ENCODE results near the gene TP53INP2. TPM values are rescaled to one million over a fixed set of nuclear protein-coding genes. Genes with fewer than 3 reads are reported as not detected.

Gene TP53INP2
- total and polyA plus RNA-seq, 2 of the 13 experiments (the other 11 are each of a cell fraction or from before 2014, with no cell fraction given) = 5.2 to 18.8 TPM

DNA sequence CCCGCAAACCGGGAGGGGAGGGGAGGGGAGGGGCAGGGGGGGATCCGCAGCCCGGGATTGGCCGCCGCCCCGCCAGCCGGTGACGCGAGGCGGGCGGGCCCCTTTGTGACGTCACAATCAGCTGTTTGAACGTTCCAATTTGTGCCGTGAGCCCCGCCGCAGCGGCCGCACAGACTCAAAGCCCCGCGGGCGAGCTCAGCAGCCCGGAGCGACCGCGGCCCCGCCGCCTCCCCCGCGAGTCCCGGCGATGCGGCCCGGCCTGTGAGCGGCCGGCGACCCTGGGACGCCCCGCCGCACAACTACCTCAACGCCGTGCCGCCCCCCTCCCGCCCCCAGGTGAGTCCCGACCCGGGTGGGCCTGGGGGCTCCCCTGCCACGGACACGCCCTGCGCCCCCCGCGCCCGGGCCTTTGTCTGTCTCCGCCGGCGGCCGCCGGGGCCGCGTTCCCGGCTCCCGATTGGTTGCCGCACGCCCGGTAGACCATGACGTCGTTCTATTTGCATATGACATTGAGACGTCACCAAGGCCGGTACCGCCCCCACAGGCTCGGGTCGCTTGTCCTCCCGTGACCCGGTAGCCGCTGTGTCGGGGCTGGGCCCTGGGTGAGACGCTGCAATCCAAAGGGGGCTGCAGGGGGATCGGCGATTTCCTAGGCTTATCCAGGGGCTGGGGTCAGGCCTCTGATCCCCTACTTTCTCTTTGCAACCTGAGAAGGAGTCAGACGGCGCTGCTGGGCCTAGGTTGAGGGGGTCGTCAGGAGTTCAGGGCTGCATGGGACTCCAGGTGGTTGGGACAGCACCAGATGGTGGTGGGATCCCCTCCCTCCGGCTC is at the start of gene TP53INP2 (continued):
- TF ChIP-seq, protein P1, sequence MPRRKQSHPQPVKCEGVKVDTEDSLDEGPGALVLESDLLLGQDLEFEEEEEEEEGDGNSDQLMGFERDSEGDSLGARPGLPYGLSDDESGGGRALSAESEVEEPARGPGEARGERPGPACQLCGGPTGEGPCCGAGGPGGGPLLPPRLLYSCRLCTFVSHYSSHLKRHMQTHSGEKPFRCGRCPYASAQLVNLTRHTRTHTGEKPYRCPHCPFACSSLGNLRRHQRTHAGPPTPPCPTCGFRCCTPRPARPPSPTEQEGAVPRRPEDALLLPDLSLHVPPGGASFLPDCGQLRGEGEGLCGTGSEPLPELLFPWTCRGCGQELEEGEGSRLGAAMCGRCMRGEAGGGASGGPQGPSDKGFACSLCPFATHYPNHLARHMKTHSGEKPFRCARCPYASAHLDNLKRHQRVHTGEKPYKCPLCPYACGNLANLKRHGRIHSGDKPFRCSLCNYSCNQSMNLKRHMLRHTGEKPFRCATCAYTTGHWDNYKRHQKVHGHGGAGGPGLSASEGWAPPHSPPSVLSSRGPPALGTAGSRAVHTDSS (CRISPR knock-in tag; conservative IDR thresholded peaks at IDR 0.05) = no peak
- TF ChIP-seq ZNF510 (CRISPR knock-in tag; IDR thresholded peaks at IDR 0.05; ENCODE audit: low read depth) (no peak), ZNF773 (CRISPR knock-in tag; IDR thresholded peaks at IDR 0.05; ENCODE audit: borderline replicate concordance) (peak; percentile 89; the same call in 1 of the 2 replicates), RBFOX2 (IDR thresholded peaks at IDR 0.05; ENCODE audit: low read depth, low read length) (peak; percentile 96), CHD4 (IDR thresholded peaks at IDR 0.05; ENCODE audit: borderline replicate concordance, low read length) (peak; percentile 29; the same call in 1 of the 2 replicates), HHEX (CRISPR knock-in tag; IDR thresholded peaks at IDR 0.05) (no peak), FOXK1 (CRISPR knock-in tag; IDR thresholded peaks at IDR 0.05; ENCODE audit: borderline replicate concordance, low read depth) (no peak; the same call in 1 of the 2 replicates), SRSF1 (optimal IDR thresholded peaks at IDR 0.05; ENCODE audit: low read depth, low read length) (peak; percentile 87), ZNF790 (CRISPR knock-in tag; IDR thresholded peaks at IDR 0.05; ENCODE audit: borderline replicate concordance) (0 out of 2 replicates have a peak, but pooled peaks have one; percentile 78), ZNF616 (CRISPR knock-in tag; IDR thresholded peaks at IDR 0.05; ENCODE audit: low read depth) (0 out of 2 replicates have a peak, but pooled peaks have one; percentile 21), DR1 (CRISPR knock-in tag; IDR thresholded peaks at IDR 0.05) (no peak), ZC3H13 (CRISPR knock-in tag; IDR thresholded peaks at IDR 0.05) (no peak), ZNF780A (CRISPR knock-in tag; IDR thresholded peaks at IDR 0.05) (no peak), ZNF674 (CRISPR knock-in tag; IDR thresholded peaks at IDR 0.05; ENCODE audit: low read depth) (peak; percentile 82; the same call in 1 of the 2 replicates), NFE2L1 (CRISPR knock-in tag; IDR thresholded peaks at IDR 0.05; ENCODE audit: borderline replicate concordance) (no peak; the same call in 1 of the 2 replicates), RXRB (CRISPR knock-in tag; IDR thresholded peaks at IDR 0.05; ENCODE audit: borderline replicate concordance) (peak; percentile 99), MED8 (CRISPR knock-in tag; IDR thresholded peaks at IDR 0.05; ENCODE audit: insufficient replicate concordance) (no peak), CBX2 (IDR thresholded peaks at IDR 0.05; ENCODE audit: low read depth, low read length) (no peak), CBX2 (CRISPR knock-in tag; IDR thresholded peaks at IDR 0.05; ENCODE audit: low read depth) (no peak)
- TF ChIP-seq, protein P2, sequence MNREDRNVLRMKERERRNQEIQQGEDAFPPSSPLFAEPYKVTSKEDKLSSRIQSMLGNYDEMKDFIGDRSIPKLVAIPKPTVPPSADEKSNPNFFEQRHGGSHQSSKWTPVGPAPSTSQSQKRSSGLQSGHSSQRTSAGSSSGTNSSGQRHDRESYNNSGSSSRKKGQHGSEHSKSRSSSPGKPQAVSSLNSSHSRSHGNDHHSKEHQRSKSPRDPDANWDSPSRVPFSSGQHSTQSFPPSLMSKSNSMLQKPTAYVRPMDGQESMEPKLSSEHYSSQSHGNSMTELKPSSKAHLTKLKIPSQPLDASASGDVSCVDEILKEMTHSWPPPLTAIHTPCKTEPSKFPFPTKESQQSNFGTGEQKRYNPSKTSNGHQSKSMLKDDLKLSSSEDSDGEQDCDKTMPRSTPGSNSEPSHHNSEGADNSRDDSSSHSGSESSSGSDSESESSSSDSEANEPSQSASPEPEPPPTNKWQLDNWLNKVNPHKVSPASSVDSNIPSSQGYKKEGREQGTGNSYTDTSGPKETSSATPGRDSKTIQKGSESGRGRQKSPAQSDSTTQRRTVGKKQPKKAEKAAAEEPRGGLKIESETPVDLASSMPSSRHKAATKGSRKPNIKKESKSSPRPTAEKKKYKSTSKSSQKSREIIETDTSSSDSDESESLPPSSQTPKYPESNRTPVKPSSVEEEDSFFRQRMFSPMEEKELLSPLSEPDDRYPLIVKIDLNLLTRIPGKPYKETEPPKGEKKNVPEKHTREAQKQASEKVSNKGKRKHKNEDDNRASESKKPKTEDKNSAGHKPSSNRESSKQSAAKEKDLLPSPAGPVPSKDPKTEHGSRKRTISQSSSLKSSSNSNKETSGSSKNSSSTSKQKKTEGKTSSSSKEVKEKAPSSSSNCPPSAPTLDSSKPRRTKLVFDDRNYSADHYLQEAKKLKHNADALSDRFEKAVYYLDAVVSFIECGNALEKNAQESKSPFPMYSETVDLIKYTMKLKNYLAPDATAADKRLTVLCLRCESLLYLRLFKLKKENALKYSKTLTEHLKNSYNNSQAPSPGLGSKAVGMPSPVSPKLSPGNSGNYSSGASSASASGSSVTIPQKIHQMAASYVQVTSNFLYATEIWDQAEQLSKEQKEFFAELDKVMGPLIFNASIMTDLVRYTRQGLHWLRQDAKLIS (CRISPR knock-in tag; IDR thresholded peaks at IDR 0.05) = no peak
- TF ChIP-seq, protein P3, sequence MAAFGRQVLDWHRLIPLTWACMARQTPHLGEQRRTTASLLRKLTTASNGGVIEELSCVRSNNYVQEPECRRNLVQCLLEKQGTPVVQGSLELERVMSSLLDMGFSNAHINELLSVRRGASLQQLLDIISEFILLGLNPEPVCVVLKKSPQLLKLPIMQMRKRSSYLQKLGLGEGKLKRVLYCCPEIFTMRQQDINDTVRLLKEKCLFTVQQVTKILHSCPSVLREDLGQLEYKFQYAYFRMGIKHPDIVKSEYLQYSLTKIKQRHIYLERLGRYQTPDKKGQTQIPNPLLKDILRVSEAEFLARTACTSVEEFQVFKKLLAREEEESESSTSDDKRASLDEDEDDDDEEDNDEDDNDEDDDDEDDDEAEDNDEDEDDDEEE (CRISPR knock-in tag; IDR thresholded peaks at IDR 0.05) = peak; percentile 84; the same call in 1 of the 2 replicates
- TF ChIP-seq, protein P4, sequence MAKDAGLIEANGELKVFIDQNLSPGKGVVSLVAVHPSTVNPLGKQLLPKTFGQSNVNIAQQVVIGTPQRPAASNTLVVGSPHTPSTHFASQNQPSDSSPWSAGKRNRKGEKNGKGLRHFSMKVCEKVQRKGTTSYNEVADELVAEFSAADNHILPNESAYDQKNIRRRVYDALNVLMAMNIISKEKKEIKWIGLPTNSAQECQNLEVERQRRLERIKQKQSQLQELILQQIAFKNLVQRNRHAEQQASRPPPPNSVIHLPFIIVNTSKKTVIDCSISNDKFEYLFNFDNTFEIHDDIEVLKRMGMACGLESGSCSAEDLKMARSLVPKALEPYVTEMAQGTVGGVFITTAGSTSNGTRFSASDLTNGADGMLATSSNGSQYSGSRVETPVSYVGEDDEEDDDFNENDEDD (CRISPR knock-in tag; IDR thresholded peaks at IDR 0.05; ENCODE audit: borderline replicate concordance) = 0 out of 2 replicates have a peak, but pooled peaks have one; percentile 27
